GM23248 (cell line): Measurements from ENCODE around the gene FAM227A. TPM values are rescaled to one million over a fixed set of nuclear protein-coding genes. Genes with fewer than 3 reads are reported as not detected.

ENCODE experiments used
- DNase-seq: peaks from one replicate; pipeline ENCODE4 v3.0.0-alpha.2; 2015
- H2AFZ ChIP-seq: fragments of 200-600 bp; sonication (generic); 2 replicates; pipeline ENCODE4 v1.6.1; 2016; ENCODE audit warnings: antibody characterized with exemption
- H3F3A ChIP-seq: fragments of 200-600 bp; sonication (generic); 2 replicates; pipeline ENCODE4 v1.6.1; 2016; ENCODE audit warnings: mild to moderate bottlenecking, antibody characterized with exemption, mixed run types; ENCODE audit not compliant: insufficient read depth
- H3K27ac ChIP-seq: fragments of 200-600 bp; sonication (generic); 2 replicates; pipeline ENCODE4 v1.5.1; 2016; ENCODE audit warnings: mild to moderate bottlenecking
- H3K27me3 ChIP-seq: fragments of 200-600 bp; sonication (generic); replicated peaks from 2 replicates; pipeline ENCODE4 v1.6.1; 2016; ENCODE audit warnings: mild to moderate bottlenecking; ENCODE audit not compliant: insufficient read depth
- H3K36me3 ChIP-seq: fragments of 200-600 bp; sonication (generic); 2 replicates; pipeline ENCODE4 v1.6.1; 2016; ENCODE audit warnings: low read depth, mild to moderate bottlenecking
- H3K4me1 ChIP-seq: fragments of 200-600 bp; sonication (generic); 2 replicates; pipeline ENCODE4 v1.6.1; 2016; ENCODE audit warnings: mild to moderate bottlenecking; ENCODE audit not compliant: insufficient read depth
- H3K4me2 ChIP-seq: fragments of 200-600 bp; sonication (generic); one replicate; pipeline ENCODE4 v1.6.1; 2016; ENCODE audit warnings: mild to moderate bottlenecking; ENCODE audit not compliant: unreplicated experiment
- H3K4me3 ChIP-seq: fragments of 200-600 bp; sonication (generic); 2 replicates; pipeline ENCODE4 v1.5.1; 2016; ENCODE audit warnings: mild to moderate bottlenecking
- H3K79me2 ChIP-seq: fragments of 200-600 bp; sonication (generic); 2 replicates; pipeline ENCODE4 v1.6.1; 2016; ENCODE audit warnings: mild to moderate bottlenecking; ENCODE audit not compliant: insufficient read depth
- H3K9ac ChIP-seq: fragments of 200-600 bp; sonication (generic); 2 replicates; pipeline ENCODE4 v1.6.1; 2016; ENCODE audit warnings: mild to moderate bottlenecking
- H3K9me2 ChIP-seq: fragments of 200-600 bp; sonication (generic); 2 replicates; pipeline ENCODE4 v1.6.1; 2016; ENCODE audit warnings: mixed run types, mild to moderate bottlenecking, moderate library complexity; ENCODE audit not compliant: insufficient read depth
- H3K9me3 ChIP-seq: fragments of 200-600 bp; sonication (generic); one replicate; pipeline ENCODE4 v1.6.1; 2017; ENCODE audit warnings: low read depth
- H4K20me1 ChIP-seq: fragments of 200-600 bp; sonication (generic); 2 replicates; pipeline ENCODE4 v1.6.0; 2016; ENCODE audit not compliant: insufficient read depth
- EZH2 ChIP-seq: fragments of 200-600 bp; sonication (generic); IDR thresholded peaks from 2 replicates; pipeline ENCODE4 v1.6.1; 2018; ENCODE audit warnings: antibody characterized with exemption, mild to moderate bottlenecking; ENCODE audit not compliant: insufficient read depth, poor library complexity, severe bottlenecking
- EZH2phosphoT487 ChIP-seq: fragments of 200-600 bp; sonication (generic); IDR thresholded peaks from 2 replicates; pipeline ENCODE4 v1.6.1; 2018; ENCODE audit warnings: antibody characterized with exemption, moderate library complexity, mild to moderate bottlenecking, low read depth; ENCODE audit not compliant: insufficient read depth
- WGBS, 2 experiments: methylation state at CpG; one replicate each; pipeline ENCODE4 v1.1.6; 2015 to 2017; ENCODE audit warnings: low lambda C conversion rate in 2 of 2, low coverage in 1 of 2; ENCODE audit errors: missing lambda C conversion rate in 2 of 2; 5-methylcytosine and 5-hydroxymethylcytosine counted together
- in situ Hi-C: fragments of 300-500 bp; cut with MboI; formaldehyde crosslinking; loops from 2 replicates; pipeline ENCODE4 v1.15.0; 2020
- polyA plus RNA-seq: library from polyadenylated mRNA; unstranded; fragments of >200 nt; fragmentation: Nextera tagmentation; extraction: Ambion mirVana; gene quantifications from 2 replicates; pipeline ENCODE4 v1.2.1, GENCODE V29; 2016
- total RNA-seq: library from RNA; depleted of rRNA; stranded (reverse); fragments of >200 nt; shearing (Covaris generic); gene quantifications from 2 replicates; pipeline ENCODE4 v1.2.3, GENCODE V29; 2014

FAM227A gene
- total and polyA plus RNA-seq, 2 experiments from 2014 or later, result 0.93 to 2.1 TPM

DNA sequence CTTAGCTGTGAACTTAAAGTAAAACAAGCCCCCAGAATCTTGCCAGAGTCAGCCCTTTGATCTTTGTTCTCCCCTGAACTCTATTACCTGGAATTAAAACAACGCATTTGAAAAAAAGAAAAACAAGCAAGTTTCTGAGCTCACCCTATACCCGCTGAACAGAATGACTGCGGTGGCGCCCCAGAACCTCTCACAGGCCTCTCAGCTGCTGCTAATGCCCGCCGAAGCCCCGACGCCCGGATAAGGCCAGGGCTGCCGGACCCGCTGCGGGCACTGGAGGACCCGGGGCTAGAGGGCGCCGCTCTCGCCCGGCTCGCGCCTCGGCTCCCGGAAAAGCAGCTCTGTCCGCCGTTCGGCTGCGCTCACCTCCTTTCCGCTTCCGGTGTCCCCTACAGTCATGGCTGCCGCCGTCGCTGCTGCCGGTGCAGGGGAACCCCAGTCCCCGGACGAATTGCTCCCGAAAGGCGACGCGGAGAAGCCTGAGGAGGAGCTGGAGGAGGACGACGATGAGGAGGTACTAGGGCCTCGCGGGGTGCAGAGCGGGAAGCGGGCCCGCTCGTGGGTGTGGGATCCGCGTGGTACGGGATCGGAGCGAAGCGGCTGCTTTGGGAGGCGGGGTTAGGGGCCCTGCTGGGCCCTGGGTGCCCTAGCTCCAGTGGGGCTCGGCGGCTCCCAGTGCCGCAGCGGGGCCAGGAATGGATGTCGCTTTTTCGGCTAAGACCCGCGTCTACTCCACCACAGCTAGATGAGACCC lies 25.6 kb upstream of the FAM227A start, which contains the start of gene TOMM22:
TOMM22 (plus strand) TSS at position 376 of the 754 bp plus-strand sequence; CDS start at position 398, 22 bp downstream.
- Histone ChIP-seq H3F3A (peaks cover 13% of the 10 kb centered on the region; the same call in 1 of the 2 replicates), H2AFZ (peak within 1 kb of the TSS; percentile 95), H3K27me3 (no peaks in the 10 kb centered on the region), H3K4me2 (peak within 1 kb of the TSS; percentile 79), H3K9ac (peak within 1 kb of the TSS; percentile 90), H3K4me1 (peaks cover 4% of the 10 kb centered on the region; the same call in 1 of the 2 replicates), H3K9me2 (no peaks in the 10 kb centered on the region), H3K9me3 (no peaks in the 10 kb centered on the region), H4K20me1 (no peaks in the 10 kb centered on the region), H3K36me3 (peaks cover 24% of the 10 kb centered on the region), H3K4me3 (peak within 1 kb of the TSS; percentile 94), H3K79me2 (peaks cover 41% of the 10 kb centered on the region), H3K27ac (peak within 1 kb of the TSS; percentile 25)
- WGBS, 2 experiments, result 1% methylated on average over 50 to 54 of the region's 60 CpGs
- peak; percentile 95 for DNase-seq
- TF ChIP-seq EZH2 (no peak), EZH2phosphoT487 (no peak)
- in situ Hi-C loops, result no loop called here

DNA sequence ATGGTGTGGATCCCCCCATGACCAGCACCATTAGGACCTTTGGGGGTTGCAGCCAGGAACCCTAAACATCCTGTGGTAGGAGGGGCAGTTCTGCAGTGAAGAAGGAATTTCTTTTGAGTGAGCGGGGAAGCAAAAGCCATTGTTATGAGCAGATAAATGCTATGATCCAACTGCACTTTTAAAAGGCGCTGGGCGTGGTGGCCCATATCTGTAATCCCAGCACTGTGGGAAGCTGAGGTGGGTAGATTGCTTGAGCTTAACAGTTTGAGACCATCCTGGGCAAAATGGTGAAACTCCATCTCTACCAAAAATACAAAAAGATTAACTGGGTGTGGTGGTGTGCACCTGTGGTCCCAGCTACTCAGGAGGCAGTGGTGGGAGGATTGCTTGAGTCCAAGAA lies 19.6 kb upstream of the FAM227A start:
- Histone ChIP-seq H3K9me2 (no peaks in the 10 kb centered on the region), H3K27ac (no peak overlapping the region), H4K20me1 (no peaks in the 10 kb centered on the region), H3K36me3 (no peaks in the 10 kb centered on the region; the same call in 1 of the 2 replicates), H3F3A (no peaks in the 10 kb centered on the region), H3K27me3 (no peaks in the 10 kb centered on the region), H3K4me1 (no peaks in the 10 kb centered on the region), H3K4me2 (no peak overlapping the region), H3K9ac (no peak overlapping the region), H3K79me2 (0 out of 2 replicates have a peak, but pooled peaks cover 5% of the 10 kb centered on the region), H3K4me3 (no peak overlapping the region), H3K9me3 (no peaks in the 10 kb centered on the region), H2AFZ (no peak overlapping the region)
- no peak for DNase-seq
- in situ Hi-C loops, result no loop called here
- 93 to 98% methylated on average over 3 of the region's 3 CpGs for WGBS, 2 experiments
- TF ChIP-seq EZH2phosphoT487 (no peak), EZH2 (no peak)

DNA sequence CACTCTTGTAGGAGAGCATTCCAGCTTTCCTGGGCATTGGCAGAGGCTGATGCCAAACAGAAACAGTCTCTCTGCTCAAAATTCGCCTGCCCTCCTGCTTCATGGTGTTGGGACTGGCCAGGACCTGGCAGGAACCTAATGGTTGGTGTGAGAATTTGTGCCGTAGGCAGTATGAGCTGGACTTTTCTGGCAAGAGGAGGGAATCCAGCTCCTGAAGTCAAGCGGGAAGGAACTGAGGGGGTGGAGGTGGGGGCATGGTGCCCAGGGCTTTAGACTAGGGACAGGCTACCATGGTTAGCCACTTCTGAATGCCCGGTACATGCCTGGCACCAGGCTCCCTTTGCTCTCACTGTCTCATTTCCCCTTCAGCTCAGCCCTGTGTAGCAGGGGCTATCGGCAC lies 18.7 kb upstream of the FAM227A start:
- H3F3A ChIP-seq, result no peaks in the 10 kb centered on the region
- no peak for TF ChIP-seq EZH2phosphoT487
- no peak for TF ChIP-seq EZH2
- H3K4me1 ChIP-seq, result no peaks in the 10 kb centered on the region
- no peak overlapping the region for H2AFZ ChIP-seq
- H3K4me3 ChIP-seq, result no peak overlapping the region
- H3K27ac ChIP-seq, result no peak overlapping the region
- no peak overlapping the region for H3K4me2 ChIP-seq
- in situ Hi-C loops, result no loop called here
- H3K9ac ChIP-seq, result no peak overlapping the region
- H3K27me3 ChIP-seq, result no peaks in the 10 kb centered on the region
- H4K20me1 ChIP-seq, result no peaks in the 10 kb centered on the region
- no peaks in the 10 kb centered on the region for H3K9me2 ChIP-seq
- H3K9me3 ChIP-seq, result no peaks in the 10 kb centered on the region
- 72% methylated on average over 5 of the region's 5 CpGs for WGBS, 2 experiments
- no peaks in the 10 kb centered on the region; the same call in 1 of the 2 replicates for H3K36me3 ChIP-seq
- DNase-seq, result peak; percentile 26
- H3K79me2 ChIP-seq, result no peaks in the 10 kb centered on the region

DNA sequence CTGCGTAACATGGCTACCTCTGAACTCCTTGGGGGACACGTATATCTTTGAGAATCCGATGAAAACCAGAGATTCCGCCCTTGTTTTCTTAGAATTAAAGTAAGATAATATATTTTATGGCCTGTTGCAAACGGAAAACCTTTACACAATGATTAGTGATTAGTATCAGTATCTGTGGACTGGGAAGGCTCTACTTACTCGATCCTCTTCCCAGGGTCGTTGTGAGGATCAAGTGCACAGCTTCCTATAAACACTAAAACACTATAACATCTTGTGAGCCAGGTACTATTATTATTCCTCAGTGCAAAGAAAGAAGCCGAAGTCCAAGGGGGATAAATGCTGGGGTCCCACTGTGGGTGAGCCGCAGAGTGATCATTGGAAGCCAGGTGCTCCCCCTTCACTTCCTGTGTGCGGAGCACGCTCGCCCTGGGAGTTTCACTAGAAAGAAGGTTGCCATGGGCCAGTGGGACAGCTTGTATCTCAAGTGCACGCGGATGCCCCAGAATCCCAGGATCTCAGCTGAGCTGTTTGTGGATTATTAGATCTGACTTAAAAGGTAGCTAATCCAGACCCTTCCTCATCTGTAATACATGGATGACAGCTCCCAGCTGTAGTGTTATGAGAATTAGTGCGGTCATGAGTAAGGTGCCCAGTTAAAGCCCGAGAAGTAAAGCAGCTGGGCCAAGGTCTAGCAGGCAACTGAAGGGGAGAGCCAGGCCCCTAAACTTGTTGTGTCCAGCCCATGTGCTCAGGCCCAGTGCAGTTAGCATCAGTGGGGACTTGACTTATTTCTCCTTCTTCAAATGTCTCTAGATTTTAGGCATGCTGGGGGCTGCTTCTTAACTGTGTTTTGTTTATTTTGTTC lies 1.1 kb upstream of the FAM227A start:
- Histone ChIP-seq H3K79me2 (peaks cover 36% of the 10 kb centered on the region), H3K9me3 (no peaks in the 10 kb centered on the region), H4K20me1 (no peaks in the 10 kb centered on the region), H3K9ac (peak overlapping the region; percentile 97), H3K4me1 (peaks cover 7% of the 10 kb centered on the region; the same call in 1 of the 2 replicates), H3K27me3 (no peaks in the 10 kb centered on the region), H3K4me3 (peak overlapping the region; percentile 83), H2AFZ (peak overlapping the region; percentile 93), H3F3A (no peaks in the 10 kb centered on the region), H3K4me2 (peak overlapping the region; percentile 98), H3K27ac (peak overlapping the region; percentile 90), H3K9me2 (no peaks in the 10 kb centered on the region), H3K36me3 (no peaks in the 10 kb centered on the region)
- TF ChIP-seq EZH2 (no peak), EZH2phosphoT487 (no peak)
- peak; percentile 47 for DNase-seq
- WGBS, 2 experiments, result 12 to 13% methylated on average over 16 of the region's 16 CpGs
- in situ Hi-C loops, result no loop called here
